GM12878 (cell line): ENCODE measurements around the gene S100A10. TPM values are rescaled to one million over a fixed set of nuclear protein-coding genes. Genes with fewer than 3 reads are reported as not detected.

ENCODE experiments used
- ATAC-seq: fragments of 200-7000 bp; cut with Tn5 transposase; 3 replicates; pipeline ENCODE4 v1.9.1; 2020; ENCODE audit warnings: mild to moderate bottlenecking, moderate library complexity
- BruUV-seq: library from RNA; stranded (reverse); fragments of 400-500 nt; replicated peaks from 2 replicates; lab custom pipeline; 2021; lab: Mats Ljungman, UMichigan
- CTCF ChIA-PET: fragments of 300-600 bp; sonication (Branson Sonifier 250); formaldehyde crosslinking; extraction: SDS; loops from one replicate; lab custom pipeline; 2021; ENCODE audit warnings: inconsistent platforms; lab: Yijun Ruan, JAX
- POLR2A ChIA-PET: fragments of 350-600 bp; formaldehyde crosslinking; extraction: SDS; loops from one replicate; lab custom pipeline; 2021; ENCODE audit warnings: inconsistent platforms; lab: Charles Lee
- RAD21 ChIA-PET: fragments of 300-600 bp; sonication (Branson Sonifier 250); formaldehyde crosslinking; loops from one replicate; lab custom pipeline; 2023; ENCODE audit warnings: antibody characterized with exemption; ENCODE audit not compliant: unreplicated experiment; lab: Charles Lee
- SMC1A ChIA-PET: fragments of 300-600 bp; sonication (Branson Sonifier 250); formaldehyde crosslinking; loops from one replicate; lab custom pipeline; 2023; ENCODE audit not compliant: unreplicated experiment, uncharacterized antibody; lab: Charles Lee
- DNase-seq: peaks from one replicate; pipeline ENCODE4 v3.0.0-alpha.2; 2011; ENCODE audit warnings: low read depth, low spot score
- FAIRE-seq: peaks from 3 replicates; lab custom pipeline; 2011; peaks lifted over from hg19 to GRCh38; lab: Jason Lieb, UNC
- H2AFZ ChIP-seq: 2 replicates; pipeline ENCODE4 v1.6.0; 2011; ENCODE audit warnings: low read depth, low read length, control low read depth; ENCODE audit not compliant: control insufficient read depth
- H3K27ac ChIP-seq: 2 replicates; pipeline ENCODE4 v1.5.1; 2011; ENCODE audit warnings: control low read depth; ENCODE audit not compliant: control insufficient read depth, insufficient read depth
- H3K27me3 ChIP-seq, 2 experiments: replicated peaks in 1 of 2; 2 replicates each; pipeline versions ENCODE4 v1.6.0 to v1.6.1; 2011; ENCODE audit warnings: low read length in 1 of 2; ENCODE audit not compliant: control insufficient read depth in 2 of 2, insufficient read depth in 2 of 2
- H3K36me3 ChIP-seq, 2 experiments: 2 replicates each; pipeline ENCODE4 v1.5.1; 2011; ENCODE audit warnings: low read length in 1 of 2; ENCODE audit not compliant: control insufficient read depth in 2 of 2, insufficient read depth in 2 of 2
- H3K4me1 ChIP-seq: 2 replicates; pipeline ENCODE4 v1.6.1; 2011; ENCODE audit warnings: mild to moderate bottlenecking, low read length, moderate library complexity, mixed read lengths; ENCODE audit not compliant: control insufficient read depth, insufficient read depth
- H3K4me2 ChIP-seq: 2 replicates; pipeline ENCODE4 v1.6.0; 2011; ENCODE audit warnings: control low read depth; ENCODE audit not compliant: control insufficient read depth, insufficient read depth
- H3K4me3 ChIP-seq: fragments of 200-600 bp; sonication (generic); 2 replicates; pipeline ENCODE4 v1.5.1; 2016
- H3K79me2 ChIP-seq: 2 replicates; pipeline ENCODE4 v1.6.0; 2011; ENCODE audit warnings: low read length; ENCODE audit not compliant: control insufficient read depth, insufficient read depth
- H3K9ac ChIP-seq: 2 replicates; pipeline ENCODE4 v1.8.0; 2011; ENCODE audit warnings: low read length, control low read depth, mixed read lengths; ENCODE audit not compliant: control insufficient read depth, insufficient read depth
- H3K9me3 ChIP-seq: replicated peaks from 3 replicates; pipeline ENCODE4 v1.5.1; 2011; ENCODE audit warnings: mild to moderate bottlenecking, low read length; ENCODE audit not compliant: control insufficient read depth, insufficient read depth
- H4K20me1 ChIP-seq: 2 replicates; pipeline ENCODE4 v1.6.0; 2011; ENCODE audit not compliant: control insufficient read depth, insufficient read depth
- ASH2L ChIP-seq: fragments of 300-600, 200-600 bp; sonication (generic); IDR thresholded peaks from 2 replicates; pipeline ENCODE4 v1.6.1; 2017; ENCODE audit warnings: low read depth, mild to moderate bottlenecking, borderline replicate concordance
- EGR1 ChIP-seq, 2 experiments: IDR thresholded peaks; 1 replicate in 1 of 2; 2 replicates in 1 of 2; pipeline ENCODE4 v1.6.1; 2011 to 2012; ENCODE audit warnings: low read depth in 2 of 2, low read length in 2 of 2, borderline replicate concordance in 1 of 2, mild to moderate bottlenecking in 1 of 2, moderate library complexity in 1 of 2
- IKZF2 ChIP-seq, 2 experiments: fragments of 450-650 bp; IDR thresholded peaks; 2 replicates each; pipeline ENCODE4 v1.6.1; 2017; ENCODE audit warnings: mild to moderate bottlenecking in 2 of 2, moderate library complexity in 2 of 2
- POLR2A ChIP-seq: IDR thresholded peaks from 2 replicates; pipeline ENCODE4 v1.6.1; 2011; ENCODE audit warnings: low read depth, mild to moderate bottlenecking, low read length
- STAT3 ChIP-seq: IDR thresholded peaks from 2 replicates; pipeline ENCODE4 v1.6.1; 2011; ENCODE audit warnings: low read depth, low read length, improper control_type of control experiment
- WGBS: methylation state at CpG from one replicate; pipeline ENCODE4 v1.1.6; 2016; ENCODE audit warnings: low lambda C conversion rate; ENCODE audit not compliant: insufficient replicate concordance, insufficient coverage; ENCODE audit errors: missing lambda C conversion rate; 5-methylcytosine and 5-hydroxymethylcytosine counted together
- in situ Hi-C: fragments of 300-500 bp; cut with MboI; formaldehyde crosslinking; loops from 9 replicates; pipeline ENCODE4 v1.14.3; 2018; ENCODE audit warnings: mixed read lengths
- intact Hi-C: fragments of 100-400 bp; cut with micrococcal nuclease; formaldehyde crosslinking; loops from one replicate; pipeline ENCODE4 v1.14.2; 2022; ENCODE audit not compliant: unreplicated experiment
- polyA plus RNA-seq, 11 experiments: library from polyadenylated mRNA; depleted of rRNA in 4 of 11; unstranded in 6 of 11; stranded (reverse) in 5 of 11; fragments of >200 nt; fragmentation: Nextera tagmentation in 4 of 11; fragmentation: Illumina TruSeq in 1 of 11; extraction: Ambion mirVana in 4 of 11; extraction: Trizol in 1 of 11; gene quantifications; 1 replicate in 1 of 11; 2 replicates in 10 of 11; pipeline versions ENCODE4 v1.2.1 to v1.2.3, GENCODE V29; 2011 to 2016; ENCODE audit warnings: inconsistent platforms in 2 of 11, missing spikeins in 2 of 11, low read depth in 1 of 11
- total RNA-seq, 4 experiments: library from RNA; depleted of rRNA in 3 of 4; stranded (reverse); fragments of >200 nt in 3 of 4; fragmentation: Illumina TruSeq in 1 of 4; extraction: Trizol in 1 of 4; gene quantifications; 2 replicates each; pipeline versions ENCODE4 v1.2.1 to v1.2.3, GENCODE V29; 2013 to 2021
- TF ChIP-seq, protein P1 (sequence below): fragments of 450-650 bp; IDR thresholded peaks from 2 replicates; pipeline ENCODE4 v1.6.1; 2014; ENCODE audit warnings: mild to moderate bottlenecking

S100A10 gene
- total and polyA plus RNA-seq, 10 of the 15 experiments (the other 5 are each of a cell fraction or from before 2014, with no cell fraction given): 0.18 to 2.8 (median 0.61) TPM; not detected in 2

DNA sequence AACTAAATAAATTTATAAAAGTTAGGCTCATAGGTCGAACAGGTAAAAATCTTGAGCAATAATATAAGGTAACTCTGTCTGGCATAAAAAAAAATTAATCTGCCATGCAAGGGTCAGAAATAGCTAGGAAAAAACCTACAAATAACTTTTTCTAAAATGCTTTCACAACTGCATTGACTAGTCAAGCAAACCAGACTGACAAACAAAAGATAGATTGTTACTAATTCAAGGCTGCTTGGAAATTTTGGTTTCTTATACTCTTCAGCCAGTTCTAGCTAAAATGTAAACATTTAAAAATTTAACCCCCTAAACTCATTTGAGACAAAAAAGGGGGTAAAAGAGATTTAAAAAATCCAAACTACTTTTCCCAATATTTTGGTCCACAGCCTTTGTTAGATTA lies 40.8 kb downstream of the S100A10 start:
- Histone ChIP-seq H3K4me2 (no peak overlapping the region), H4K20me1 (no peaks in the 10 kb centered on the region), H3K4me3 (no peak overlapping the region), H3K79me2 (no peaks in the 10 kb centered on the region), H3K27ac (no peak overlapping the region), H3K9me3 (no peaks in the 10 kb centered on the region), H2AFZ (no peak overlapping the region), H3K36me3 (no peaks in the 10 kb centered on the region), H3K27me3 (peaks cover 4 to 6% of the 10 kb centered on the region in 2 experiments; a peak in 3 of 4 replicates), H3K9ac (no peak overlapping the region), H3K4me1 (no peaks in the 10 kb centered on the region)
- ATAC-seq (no peak), FAIRE-seq (no peak), DNase-seq (no peak)
- ChIA-PET CTCF (interaction anchor here (0.7 to 1.2 kb wide), 3 partner anchors 16 to 51 kb away, joined by 3 to 6 read pairs (median 3); no protein-coding TSS in a partner anchor), POLR2A (interaction anchor here (0.5 kb wide), 1 partner anchor 56 kb away, joined by 4 read pairs; no protein-coding TSS in a partner anchor), RAD21 (no interaction called here), SMC1A (interaction anchor here (0.9 to 1.0 kb wide), 2 partner anchors 15 to 52 kb away, joined by 3 read pairs; no protein-coding TSS in a partner anchor)
- 18% methylated on average over 1 of the region's 1 CpG for WGBS
- intact Hi-C loops: no loop called here
- no TSS peak for BruUV-seq
- TF ChIP-seq, protein P1, sequence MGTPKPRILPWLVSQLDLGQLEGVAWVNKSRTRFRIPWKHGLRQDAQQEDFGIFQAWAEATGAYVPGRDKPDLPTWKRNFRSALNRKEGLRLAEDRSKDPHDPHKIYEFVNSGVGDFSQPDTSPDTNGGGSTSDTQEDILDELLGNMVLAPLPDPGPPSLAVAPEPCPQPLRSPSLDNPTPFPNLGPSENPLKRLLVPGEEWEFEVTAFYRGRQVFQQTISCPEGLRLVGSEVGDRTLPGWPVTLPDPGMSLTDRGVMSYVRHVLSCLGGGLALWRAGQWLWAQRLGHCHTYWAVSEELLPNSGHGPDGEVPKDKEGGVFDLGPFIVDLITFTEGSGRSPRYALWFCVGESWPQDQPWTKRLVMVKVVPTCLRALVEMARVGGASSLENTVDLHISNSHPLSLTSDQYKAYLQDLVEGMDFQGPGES: no peak
- TF ChIP-seq IKZF2 (IDR thresholded peaks at IDR 0.05) (no peak), EGR1 (IDR thresholded peaks at IDR 0.05; ENCODE audit: borderline replicate concordance in 1 of 2, low read depth in 2 of 2, low read length in 2 of 2) (no peak), ASH2L (no peak), POLR2A (no peak), STAT3 (no peak)
- in situ Hi-C loops: no loop called here
